Stimulated activated CD4-positive, alpha-beta T cell treated with anti-CD3 and anti-CD28 coated beads, Interleukin-12 subunit alpha, Interleukin-12 subunit beta, amount 100 ng/mL, for 4 hours (primary cell): ENCODE results near the gene FCF1.

Experiments used
- DNase-seq: peaks from one replicate; pipeline ENCODE4 v3.0.0-alpha.2; 2020

The FCF1 gene

GRCh38 chr14:74784634-74785033 lies 71.7 kb downstream of the FCF1 start:
- no peak for DNase-seq

DNA sequence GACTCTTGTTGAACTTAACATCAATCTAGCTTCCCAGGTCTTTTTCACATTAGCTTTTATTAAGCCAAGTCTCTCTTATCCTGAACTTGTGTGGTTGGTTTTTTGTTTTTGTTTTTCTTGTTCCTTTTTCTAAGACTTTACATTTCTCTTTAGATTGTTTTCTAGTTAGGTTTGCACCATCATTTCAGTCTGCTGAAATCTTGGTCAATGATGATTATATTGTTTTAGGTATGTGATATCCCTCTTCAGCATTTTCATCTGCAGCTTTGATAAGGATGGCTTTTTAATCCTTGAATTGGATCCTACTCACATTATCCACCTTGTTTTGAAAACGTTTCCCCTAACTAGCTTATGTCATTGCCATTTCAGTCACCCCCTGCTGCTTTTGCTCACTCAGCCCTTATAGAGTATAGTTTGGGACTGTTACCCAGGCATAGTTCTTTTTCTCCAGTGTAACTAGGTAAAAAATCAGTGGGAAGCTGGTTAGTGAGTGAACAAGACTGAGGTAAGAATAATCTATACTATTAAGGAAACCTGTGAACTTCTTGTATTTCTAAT lies 72.2 kb downstream of the FCF1 start:
- DNase-seq: no peak

GRCh38 chr14:74786796-74787315 lies 73.9 kb downstream of the FCF1 start:
- no peak for DNase-seq
